Body of pancreas (tissue), 4 donors: Measurements from ENCODE around the gene HOXA10.

ENCODE experiments used
- CTCF ChIP-seq, 7 experiments: fragments of 450-650 bp in 4 of 7; fragments of 200-600 bp in 3 of 7; sonication (generic) in 3 of 7; IDR thresholded peaks; one replicate each; pipeline ENCODE4 v1.5.1; 2016 to 2019; ENCODE audit warnings: antibody characterized with exemption in 7 of 7
- POLR2A ChIP-seq, 3 donors: fragments of 450-650 bp; IDR thresholded peaks; one replicate each; pipeline ENCODE4 v1.6.1; 2016; ENCODE audit warnings: antibody characterized with exemption in 3 of 3, mild to moderate bottlenecking in 2 of 3

- TF ChIP-seq CTCF (IDR thresholded peaks at IDR 0.05) (no peak), POLR2A (IDR thresholded peaks at IDR 0.05) (no peak)
These were observed 26.9 kb upstream of the HOXA10 start for GRCh38 chr7:27200761-27201579.
